Ovary (tissue), 3 donors: Measurements from ENCODE around the gene DENND4B.

Experiments
- EP300 ChIP-seq: sonication (generic); formaldehyde crosslinking; IDR thresholded peaks from one replicate; pipeline ENCODE4 v1.6.1; 2017; ENCODE audit warnings: antibody characterized with exemption
- TF ChIP-seq, protein P1 (sequence below), 3 donors: fragments of 450-650 bp in 2 of 3; fragments of 200-600 bp in 1 of 3; IDR thresholded peaks; one replicate each; pipeline versions ENCODE4 v1.5.1 to v1.8.0; 2016 to 2022; ENCODE audit warnings: antibody characterized with exemption in 3 of 3, mild to moderate bottlenecking in 1 of 3
- donor health status: DM: no; HTN: no; CAD: no.

DNA sequence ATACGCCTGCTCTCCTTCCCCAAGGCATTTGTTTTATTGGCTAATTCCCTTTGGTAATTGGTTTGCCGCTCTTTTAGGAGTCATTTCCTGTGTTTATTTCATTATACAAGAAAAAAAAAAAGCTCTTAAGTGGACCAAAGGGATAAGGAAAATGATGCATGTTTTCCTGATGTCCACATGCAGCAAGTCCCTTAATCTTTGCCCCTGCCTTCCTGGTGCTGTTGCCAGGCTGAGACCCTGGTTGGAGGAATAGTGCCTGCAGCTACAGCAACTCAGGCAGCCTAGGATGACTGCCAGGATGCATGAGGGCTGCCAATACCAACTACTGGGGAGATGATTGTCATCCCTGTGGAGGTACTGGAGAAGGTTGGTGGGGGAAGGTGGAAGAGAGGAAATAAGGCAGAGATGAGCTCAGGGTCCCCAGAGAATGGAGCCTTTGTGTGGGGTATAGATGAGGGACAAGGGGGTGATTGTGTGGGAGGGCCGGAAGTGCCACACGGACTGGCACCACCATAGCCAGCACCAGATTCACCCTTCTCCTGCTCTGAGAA, 17.7 kb downstream of the DENND4B start:
- TF ChIP-seq, protein P1, sequence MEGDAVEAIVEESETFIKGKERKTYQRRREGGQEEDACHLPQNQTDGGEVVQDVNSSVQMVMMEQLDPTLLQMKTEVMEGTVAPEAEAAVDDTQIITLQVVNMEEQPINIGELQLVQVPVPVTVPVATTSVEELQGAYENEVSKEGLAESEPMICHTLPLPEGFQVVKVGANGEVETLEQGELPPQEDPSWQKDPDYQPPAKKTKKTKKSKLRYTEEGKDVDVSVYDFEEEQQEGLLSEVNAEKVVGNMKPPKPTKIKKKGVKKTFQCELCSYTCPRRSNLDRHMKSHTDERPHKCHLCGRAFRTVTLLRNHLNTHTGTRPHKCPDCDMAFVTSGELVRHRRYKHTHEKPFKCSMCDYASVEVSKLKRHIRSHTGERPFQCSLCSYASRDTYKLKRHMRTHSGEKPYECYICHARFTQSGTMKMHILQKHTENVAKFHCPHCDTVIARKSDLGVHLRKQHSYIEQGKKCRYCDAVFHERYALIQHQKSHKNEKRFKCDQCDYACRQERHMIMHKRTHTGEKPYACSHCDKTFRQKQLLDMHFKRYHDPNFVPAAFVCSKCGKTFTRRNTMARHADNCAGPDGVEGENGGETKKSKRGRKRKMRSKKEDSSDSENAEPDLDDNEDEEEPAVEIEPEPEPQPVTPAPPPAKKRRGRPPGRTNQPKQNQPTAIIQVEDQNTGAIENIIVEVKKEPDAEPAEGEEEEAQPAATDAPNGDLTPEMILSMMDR (IDR thresholded peaks at IDR 0.05): no peak
- TF ChIP-seq EP300: no peak
